ENCODE data around the gene PC. TPM values are rescaled to one million over a fixed set of nuclear protein-coding genes. Genes with fewer than 3 reads are reported as not detected.

Gene PC
- total and polyA plus RNA-seq, 9 of the 15 experiments (the other 6 are each of a cell fraction or from before 2014, with no cell fraction given): 0.94 to 38.0 (median 8.7) TPM

GRCh38 chr11:66969584-66970225 is 11.5 kb upstream of the PC start:
- intact Hi-C loops (cut with micrococcal nuclease): no loop called here
- Histone ChIP-seq H3K9ac (ENCODE audit: insufficient read depth in 1 of 2, low read depth in 2 of 2, low read length in 2 of 2) (no peak overlapping the region), H3K27ac (ENCODE audit: extremely low read depth, low read depth, low read length) (no peak overlapping the region), H2AFZ (ENCODE audit: low read depth, low read length) (no peak overlapping the region), H3K36me3 (ENCODE audit: control insufficient read depth, insufficient read depth, low read length) (no peaks in the 10 kb centered on the region), H3K4me1 (replicated peaks in 1 of 2; ENCODE audit: control insufficient read depth in 2 of 2, insufficient read depth in 2 of 2, low read length in 2 of 2) (peaks cover 11 to 15% of the 10 kb centered on the region in 2 experiments; a peak in 3 of 5 replicates), H3K4me2 (ENCODE audit: insufficient read depth, low read length) (no peak overlapping the region), H4K20me1 (replicated peaks; ENCODE audit: control insufficient read depth, insufficient read depth, low read length) (no peaks in the 10 kb centered on the region), H3K9me3 (replicated peaks; ENCODE audit: control insufficient read depth, insufficient read depth, low read depth, low read length) (no peaks in the 10 kb centered on the region), H3K9me1 (ENCODE audit: control insufficient read depth, insufficient read depth, low read length) (peaks cover 4% of the 10 kb centered on the region), H3K79me2 (ENCODE audit: control insufficient read depth, insufficient read depth, low read length) (no peaks in the 10 kb centered on the region), H3K27me3 (ENCODE audit: control insufficient read depth in 2 of 2, insufficient read depth in 2 of 2, low read length in 2 of 2) (no peaks in the 10 kb centered on the region), H3K4me3 (no peak overlapping the region)
- TF ChIP-seq ZNF592 (IDR thresholded peaks at IDR 0.05) (0 out of 2 replicates have a peak, but pooled peaks have one; percentile 23), FOXO4 (CRISPR knock-in tag; IDR thresholded peaks at IDR 0.05) (no peak)
- 75% methylated on average over 6 of the region's 6 CpGs for WGBS (ENCODE audit: insufficient coverage, low coverage, missing lambda C conversion rate)
- ChIA-PET CTCF (ENCODE audit: low intra/inter-chr PET ratio) (no interaction called here), POLR2A (no interaction called here)
- BruUV-seq (replicated peaks): no TSS peak
- FAIRE-seq (no peak), DNase-seq (ENCODE audit: extremely low read depth in 1 of 4, low spot score in 3 of 4) (no peak), ATAC-seq (no peak)
- in situ Hi-C loops (cut with MboI): no loop called here
